H1 (cell line): ENCODE measurements around the gene DEFB123. TPM values are rescaled to one million over a fixed set of nuclear protein-coding genes. Genes with fewer than 3 reads are reported as not detected.

Source experiments
- BCL11A ChIP-seq, 2 experiments: IDR thresholded peaks; one replicate each; pipeline ENCODE4 v1.6.1; 2011; ENCODE audit warnings: low read depth in 2 of 2, low read length in 2 of 2, mild to moderate bottlenecking in 2 of 2
- CHD7 ChIP-seq: fragments of 300-600 bp; sonication (generic); IDR thresholded peaks from 2 replicates; pipeline ENCODE4 v1.7.1; 2012; ENCODE audit warnings: low read length, moderate library complexity, mild to moderate bottlenecking, inconsistent platforms; ENCODE audit not compliant: insufficient replicate concordance
- EP300 ChIP-seq, 2 experiments: IDR thresholded peaks; 1 replicate in 1 of 2; 2 replicates in 1 of 2; pipeline ENCODE4 v1.6.1; 2011 to 2012; ENCODE audit warnings: low read depth in 2 of 2, low read length in 2 of 2, mild to moderate bottlenecking in 2 of 2, borderline replicate concordance in 1 of 2, inconsistent platforms in 1 of 2, moderate library complexity in 1 of 2
- HDAC2 ChIP-seq, 2 experiments: fragments of 300-600 bp in 1 of 2; sonication (generic) in 1 of 2; IDR thresholded peaks; 2 replicates each; pipeline ENCODE4 v1.6.1; 2011 to 2012; ENCODE audit warnings: low read depth in 2 of 2, low read length in 2 of 2, mild to moderate bottlenecking in 2 of 2, moderate library complexity in 2 of 2, borderline replicate concordance in 1 of 2, inconsistent platforms in 1 of 2
- SIX5 ChIP-seq: IDR thresholded peaks from 2 replicates; pipeline ENCODE4 v1.6.1; 2011; ENCODE audit warnings: mild to moderate bottlenecking, low read depth, low read length
- TCF12 ChIP-seq: IDR thresholded peaks from 2 replicates; pipeline ENCODE4 v1.6.1; 2011; ENCODE audit warnings: low read depth, mild to moderate bottlenecking, low read length
- polyA plus RNA-seq, 7 experiments: library from polyadenylated mRNA; depleted of rRNA in 3 of 7; stranded (reverse) in 5 of 7; unstranded in 2 of 7; fragments of >200 nt in 5 of 7; fragments of 200-250 nt in 2 of 7; gene quantifications; 1 replicate in 5 of 7; 2 replicates in 1 of 7; 4 replicates in 1 of 7; pipeline versions ENCODE4 v1.2.1 to v1.2.3, GENCODE V29; 2011 to 2013; ENCODE audit warnings: missing spikeins in 2 of 7, mixed read lengths in 2 of 7
- total RNA-seq: library from RNA; stranded (reverse); fragmentation: NEBNext Ultra II Directional; extraction: Animal tissue kit (Norgen Biotek cat#: 25700); gene quantifications from 2 replicates; pipeline ENCODE4 v1.2.1, GENCODE V29; 2021

DEFB123 gene
- total and polyA plus RNA-seq, 2 of the 8 experiments (the other 6 are each of a cell fraction or from before 2014, with no cell fraction given): not detected

- TF ChIP-seq CHD7 (no peak), SIX5 (no peak), EP300 (IDR thresholded peaks at IDR 0.05; ENCODE audit: borderline replicate concordance in 1 of 2, low read depth in 2 of 2, low read length in 2 of 2) (no peak), TCF12 (no peak), HDAC2 (IDR thresholded peaks at IDR 0.05; ENCODE audit: borderline replicate concordance in 1 of 2, low read depth in 2 of 2, low read length in 2 of 2) (no peak), BCL11A (IDR thresholded peaks at IDR 0.05; ENCODE audit: low read depth in 2 of 2, low read length in 2 of 2) (no peak)
These were observed 57.6 kb downstream of the DEFB123 start (continued) for GRCh38 chr20:31497838-31498540.
